Type B pancreatic cell (in vitro differentiated cells): Measurements from ENCODE around the gene C10orf95. TPM values are rescaled to one million over a fixed set of nuclear protein-coding genes. Genes with fewer than 3 reads are reported as not detected.

Source experiments
- DNase-seq: peaks from one replicate; pipeline ENCODE4 v3.0.0; 2021; ENCODE audit warnings: mixed read lengths; ENCODE audit not compliant: unreplicated experiment; ENCODE audit errors: extremely low spot score
- H3K27ac Mint-ChIP-seq: 2 replicates; pipeline ENCODE4 v1.8.0; 2021; ENCODE audit warnings: mild to moderate bottlenecking, mixed read lengths
- H3K27me3 Mint-ChIP-seq: 2 replicates; pipeline ENCODE4 v1.8.0; 2021; ENCODE audit warnings: mixed read lengths
- H3K36me3 Mint-ChIP-seq: 2 replicates; pipeline ENCODE4 v1.8.0; 2021; ENCODE audit warnings: mixed read lengths
- H3K4me1 Mint-ChIP-seq: one replicate; pipeline ENCODE4 v1.8.0; 2021; ENCODE audit warnings: mixed read lengths; ENCODE audit not compliant: unreplicated experiment
- H3K4me3 Mint-ChIP-seq: 2 replicates; pipeline ENCODE4 v1.8.0; 2021; ENCODE audit warnings: mild to moderate bottlenecking, mixed read lengths
- H3K9me3 Mint-ChIP-seq: 2 replicates; pipeline ENCODE4 v1.8.0; 2021; ENCODE audit warnings: mixed read lengths
- CTCF ChIP-seq: fragments of 200-600 bp; sonication (generic); conservative IDR thresholded peaks from 2 replicates; pipeline ENCODE4 v1.5.0; 2021; ENCODE audit warnings: antibody characterized with exemption, mild to moderate bottlenecking
- total RNA-seq: library from RNA; stranded (reverse); gene quantifications from 2 replicates; pipeline ENCODE4 v1.2.1, GENCODE V29; 2021; ENCODE audit warnings: low replicate concordance

C10orf95 gene
- total RNA-seq, 1 donor from 2014 or later = 0.75 TPM

GRCh38 chr10:102435529-102436233, 15.7 kb downstream of the C10orf95 start:
- H3K9me3 Mint-ChIP-seq = no peaks in the 10 kb centered on the region
- no peaks in the 10 kb centered on the region for H3K36me3 Mint-ChIP-seq
- peaks cover 28% of the 10 kb centered on the region for H3K4me1 Mint-ChIP-seq
- peaks cover 15% of the 10 kb centered on the region for H3K27me3 Mint-ChIP-seq
- no peak overlapping the region for H3K27ac Mint-ChIP-seq
- TF ChIP-seq CTCF = no peak
- peak overlapping the region; percentile 37 for H3K4me3 Mint-ChIP-seq
- DNase-seq = no peak

GRCh38 chr10:102435133-102435497, 16.2 kb downstream of the C10orf95 start:
- H3K4me1 Mint-ChIP-seq = peaks cover 28% of the 10 kb centered on the region
- H3K27ac Mint-ChIP-seq = no peak overlapping the region
- peaks cover 15% of the 10 kb centered on the region for H3K27me3 Mint-ChIP-seq
- no peak for TF ChIP-seq CTCF
- H3K36me3 Mint-ChIP-seq = no peaks in the 10 kb centered on the region
- H3K4me3 Mint-ChIP-seq = peak overlapping the region; percentile 37
- H3K9me3 Mint-ChIP-seq = no peaks in the 10 kb centered on the region
- DNase-seq = no peak

- no peak for DNase-seq
- H3K4me3 Mint-ChIP-seq = peak overlapping the region; percentile 57
- no peaks in the 10 kb centered on the region for H3K36me3 Mint-ChIP-seq
- H3K9me3 Mint-ChIP-seq = no peaks in the 10 kb centered on the region
- no peak for TF ChIP-seq CTCF
- peaks cover 28% of the 10 kb centered on the region for H3K4me1 Mint-ChIP-seq
- H3K27ac Mint-ChIP-seq = no peak overlapping the region
- H3K27me3 Mint-ChIP-seq = peaks cover 15% of the 10 kb centered on the region
Measured at GRCh38 chr10:102434394-102435132, 16.8 kb downstream of the C10orf95 start.

GRCh38 chr10:102433619-102434046, 17.7 kb downstream of the C10orf95 start:
- Mint-ChIP-seq H3K27ac (no peak overlapping the region), H3K9me3 (no peaks in the 10 kb centered on the region), H3K4me3 (peak overlapping the region; percentile 47), H3K4me1 (peaks cover 28% of the 10 kb centered on the region), H3K36me3 (no peaks in the 10 kb centered on the region), H3K27me3 (peaks cover 15% of the 10 kb centered on the region)
- no peak for DNase-seq
- TF ChIP-seq CTCF = no peak

- Mint-ChIP-seq H3K4me3 (peak within 1 kb of the TSS; percentile 95), H3K36me3 (no peaks in the 10 kb centered on the region), H3K4me1 (peaks cover 24% of the 10 kb centered on the region), H3K27ac (peak within 1 kb of the TSS; percentile 82), H3K9me3 (no peaks in the 10 kb centered on the region), H3K27me3 (peaks cover 15% of the 10 kb centered on the region)
- TF ChIP-seq CTCF = no peak
- peak; percentile 98 for DNase-seq
Measured at GRCh38 chr10:102432162-102432950, 19.0 kb downstream of the C10orf95 start, which contains the start of gene CUEDC2. Gene CUEDC2 (minus strand): TSS chr10:102432574. CDS start chr10:102425188, 7,386 bp downstream.
